RPMI7951 (cell line): ENCODE results near the gene PTTG1IP. TPM values are rescaled to one million over a fixed set of nuclear protein-coding genes. Genes with fewer than 3 reads are reported as not detected.
"Not testable (repeated sequence)": the region's sequence is repeated elsewhere in the genome, so short reads cannot be mapped to it uniquely, and the experiment has no call there.

Experiments used
- DNase-seq: peaks from one replicate; pipeline ENCODE4 v3.0.0-alpha.2; 2012; ENCODE audit warnings: low read depth
- total RNA-seq: library from RNA; depleted of rRNA; stranded (reverse); fragments of >200 nt; shearing (Covaris generic); gene quantifications from 2 replicates; pipeline ENCODE4 v1.2.3, GENCODE V29; 2014

PTTG1IP gene
- total RNA-seq, 1 experiment from 2014 or later: 241 TPM

GRCh38 chr21:44845418-44846223 is 27.9 kb downstream of the PTTG1IP start:
- peak; percentile 75 for DNase-seq

GRCh38 chr21:44844256-44844655 is 29.2 kb downstream of the PTTG1IP start:
- DNase-seq: no peak

GRCh38 chr21:44842721-44843445 is 30.6 kb downstream of the PTTG1IP start:
- DNase-seq: no peak

- DNase-seq: no peak
Measured at GRCh38 chr21:44842087-44842486, 31.4 kb downstream of the PTTG1IP start.

- no peak for DNase-seq
Measured at GRCh38 chr21:44840771-44841170, 32.7 kb downstream of the PTTG1IP start.

GRCh38 chr21:44838951-44839350 is 34.5 kb downstream of the PTTG1IP start:
- no peak for DNase-seq

GRCh38 chr21:44838039-44838895 is 35.2 kb downstream of the PTTG1IP start:
- DNase-seq: no peak

- DNase-seq: no peak
Measured at GRCh38 chr21:44837537-44837936, 36.0 kb downstream of the PTTG1IP start.

GRCh38 chr21:44836666-44837471 is 36.6 kb downstream of the PTTG1IP start:
- peak; percentile 24 for DNase-seq

GRCh38 chr21:44836349-44836665 is 37.2 kb downstream of the PTTG1IP start:
- no peak for DNase-seq

- no peak for DNase-seq
Measured at GRCh38 chr21:44835647-44835973, 37.9 kb downstream of the PTTG1IP start.

- no peak for DNase-seq
Measured at GRCh38 chr21:44834951-44835646, 38.4 kb downstream of the PTTG1IP start.

- DNase-seq: no peak
Measured at GRCh38 chr21:44834231-44834950, 39.1 kb downstream of the PTTG1IP start.

- no peak for DNase-seq
Measured at GRCh38 chr21:44833663-44834062, 39.8 kb downstream of the PTTG1IP start.

- not testable (repeated sequence) for DNase-seq
Measured at GRCh38 chr21:44832516-44833255, 40.8 kb downstream of the PTTG1IP start.

- no peak for DNase-seq
Measured at GRCh38 chr21:44831227-44831860, 42.1 kb downstream of the PTTG1IP start.

GRCh38 chr21:44829507-44830092 is 43.9 kb downstream of the PTTG1IP start:
- DNase-seq: no peak

- no peak for DNase-seq
Measured at GRCh38 chr21:44828362-44829056, 45.0 kb downstream of the PTTG1IP start.
